ENCODE results near the gene NXPH4.

Gene NXPH4

GRCh38 chr12:57226588-57227314, 10.2 kb downstream of the NXPH4 start:
- Mint-ChIP-seq H3K27ac (peak overlapping the region; percentile 47), H3K4me1 (peaks cover 76% of the 10 kb centered on the region), H3K36me3 (peaks cover 11% of the 10 kb centered on the region), H3K4me3 (peak overlapping the region; percentile 55), H3K9me3 (no peaks in the 10 kb centered on the region), H3K27me3 (peaks cover 40% of the 10 kb centered on the region)
- ATAC-seq = no peak

- ATAC-seq = no peak
- Mint-ChIP-seq H3K9me3 (no peaks in the 10 kb centered on the region), H3K4me1 (peaks cover 72% of the 10 kb centered on the region), H3K4me3 (peak overlapping the region; percentile 22), H3K27me3 (peaks cover 32% of the 10 kb centered on the region), H3K27ac (peak overlapping the region; percentile 47), H3K36me3 (peaks cover 18% of the 10 kb centered on the region)
Measured at GRCh38 chr12:57227315-57228115, 10.9 kb downstream of the NXPH4 start.

GRCh38 chr12:57229046-57229633, 12.5 kb downstream of the NXPH4 start:
- Mint-ChIP-seq H3K4me3 (peak overlapping the region; percentile 94), H3K4me1 (peaks cover 72% of the 10 kb centered on the region), H3K27ac (peak overlapping the region; percentile 96), H3K36me3 (peaks cover 33% of the 10 kb centered on the region), H3K9me3 (no peaks in the 10 kb centered on the region), H3K27me3 (peaks cover 16% of the 10 kb centered on the region)
- ATAC-seq = peak; percentile 1

- Mint-ChIP-seq H3K27me3 (peaks cover 10% of the 10 kb centered on the region), H3K36me3 (peaks cover 39% of the 10 kb centered on the region), H3K27ac (peak within 1 kb of the TSS; percentile 96), H3K9me3 (no peaks in the 10 kb centered on the region), H3K4me1 (peaks cover 77% of the 10 kb centered on the region), H3K4me3 (peak within 1 kb of the TSS; percentile 94)
- peak; percentile 76 for ATAC-seq
Measured at GRCh38 chr12:57229634-57230380, 13.2 kb downstream of the NXPH4 start, which contains the start of gene SHMT2. SHMT2 (plus strand) TSS chr12:57229711; CDS start chr12:57229779, 68 bp downstream.

- no peak for ATAC-seq
- peak overlapping the region; percentile 96 for H3K27ac Mint-ChIP-seq
- no peaks in the 10 kb centered on the region for H3K9me3 Mint-ChIP-seq
- peaks cover 39% of the 10 kb centered on the region for H3K36me3 Mint-ChIP-seq
- H3K4me3 Mint-ChIP-seq = peak overlapping the region; percentile 94
- peaks cover 82% of the 10 kb centered on the region for H3K4me1 Mint-ChIP-seq
- peaks cover 10% of the 10 kb centered on the region for H3K27me3 Mint-ChIP-seq
Measured at GRCh38 chr12:57230381-57231155, 14.0 kb downstream of the NXPH4 start.

GRCh38 chr12:57231276-57232021, 14.9 kb downstream of the NXPH4 start:
- Mint-ChIP-seq H3K36me3 (peaks cover 39% of the 10 kb centered on the region), H3K9me3 (no peaks in the 10 kb centered on the region), H3K4me3 (peak overlapping the region; percentile 94), H3K27me3 (peaks cover 4% of the 10 kb centered on the region), H3K27ac (peak overlapping the region; percentile 96), H3K4me1 (peaks cover 82% of the 10 kb centered on the region)
- ATAC-seq = no peak

GRCh38 chr12:57232156-57232756, 15.7 kb downstream of the NXPH4 start:
- H3K27ac Mint-ChIP-seq = no peak overlapping the region
- H3K27me3 Mint-ChIP-seq = peaks cover 3% of the 10 kb centered on the region
- no peak for ATAC-seq
- peaks cover 39% of the 10 kb centered on the region for H3K36me3 Mint-ChIP-seq
- H3K9me3 Mint-ChIP-seq = no peaks in the 10 kb centered on the region
- H3K4me3 Mint-ChIP-seq = no peak overlapping the region
- peaks cover 82% of the 10 kb centered on the region for H3K4me1 Mint-ChIP-seq

- H3K9me3 Mint-ChIP-seq = no peaks in the 10 kb centered on the region
- H3K4me1 Mint-ChIP-seq = peaks cover 86% of the 10 kb centered on the region
- peak overlapping the region; percentile 63 for H3K4me3 Mint-ChIP-seq
- H3K27me3 Mint-ChIP-seq = peaks cover 14% of the 10 kb centered on the region
- ATAC-seq = no peak
- H3K27ac Mint-ChIP-seq = peak overlapping the region; percentile 89
- H3K36me3 Mint-ChIP-seq = peaks cover 39% of the 10 kb centered on the region
Measured at GRCh38 chr12:57233357-57234232, 17.0 kb downstream of the NXPH4 start.

- Mint-ChIP-seq H3K4me3 (peak overlapping the region; percentile 63), H3K27ac (peak overlapping the region; percentile 89), H3K36me3 (peaks cover 39% of the 10 kb centered on the region), H3K9me3 (no peaks in the 10 kb centered on the region), H3K4me1 (peaks cover 86% of the 10 kb centered on the region), H3K27me3 (peaks cover 20% of the 10 kb centered on the region)
- no peak for ATAC-seq
Measured at GRCh38 chr12:57234233-57234570, 17.6 kb downstream of the NXPH4 start.

GRCh38 chr12:57234571-57235016, 18.0 kb downstream of the NXPH4 start:
- peak overlapping the region; percentile 63 for H3K4me3 Mint-ChIP-seq
- peak overlapping the region; percentile 89 for H3K27ac Mint-ChIP-seq
- ATAC-seq = peak; percentile 72
- H3K9me3 Mint-ChIP-seq = no peaks in the 10 kb centered on the region
- H3K36me3 Mint-ChIP-seq = peaks cover 39% of the 10 kb centered on the region
- H3K27me3 Mint-ChIP-seq = peaks cover 20% of the 10 kb centered on the region
- H3K4me1 Mint-ChIP-seq = peaks cover 86% of the 10 kb centered on the region

GRCh38 chr12:57235017-57235727, 18.6 kb downstream of the NXPH4 start:
- peaks cover 20% of the 10 kb centered on the region for H3K27me3 Mint-ChIP-seq
- H3K27ac Mint-ChIP-seq = peak overlapping the region; percentile 89
- H3K9me3 Mint-ChIP-seq = no peaks in the 10 kb centered on the region
- peaks cover 37% of the 10 kb centered on the region for H3K36me3 Mint-ChIP-seq
- peak; percentile 69 for ATAC-seq
- H3K4me1 Mint-ChIP-seq = peaks cover 86% of the 10 kb centered on the region
- peak overlapping the region; percentile 63 for H3K4me3 Mint-ChIP-seq

- Mint-ChIP-seq H3K9me3 (no peaks in the 10 kb centered on the region), H3K27me3 (peaks cover 20% of the 10 kb centered on the region), H3K4me3 (no peak overlapping the region), H3K36me3 (peaks cover 31% of the 10 kb centered on the region), H3K27ac (peak overlapping the region; percentile 89), H3K4me1 (peaks cover 86% of the 10 kb centered on the region)
- ATAC-seq = no peak
Measured at GRCh38 chr12:57235728-57236131, 19.1 kb downstream of the NXPH4 start.
